Erythroblast (primary cell): ENCODE results near the gene ADM2.

Experiments used
- GATA1 ChIP-seq: IDR thresholded peaks from 2 replicates; pipeline ENCODE4 v1.6.1; 2011; ENCODE audit warnings: low read depth, mild to moderate bottlenecking, control low read depth, low read length, moderate library complexity
- POLR2A ChIP-seq: IDR thresholded peaks from 2 replicates; pipeline ENCODE4 v1.6.1; 2011; ENCODE audit warnings: mild to moderate bottlenecking, low read length

GRCh38 chr22:50508897-50509296 is 27.6 kb downstream of the ADM2 start:
- TF ChIP-seq POLR2A (no peak), GATA1 (no peak)
